ENCODE results near the gene SORCS3. TPM values are rescaled to one million over a fixed set of nuclear protein-coding genes. Genes with fewer than 3 reads are reported as not detected.

Gene SORCS3
- total RNA-seq, 2 experiments from 2014 or later = 1.7 to 2.1 TPM

DNA sequence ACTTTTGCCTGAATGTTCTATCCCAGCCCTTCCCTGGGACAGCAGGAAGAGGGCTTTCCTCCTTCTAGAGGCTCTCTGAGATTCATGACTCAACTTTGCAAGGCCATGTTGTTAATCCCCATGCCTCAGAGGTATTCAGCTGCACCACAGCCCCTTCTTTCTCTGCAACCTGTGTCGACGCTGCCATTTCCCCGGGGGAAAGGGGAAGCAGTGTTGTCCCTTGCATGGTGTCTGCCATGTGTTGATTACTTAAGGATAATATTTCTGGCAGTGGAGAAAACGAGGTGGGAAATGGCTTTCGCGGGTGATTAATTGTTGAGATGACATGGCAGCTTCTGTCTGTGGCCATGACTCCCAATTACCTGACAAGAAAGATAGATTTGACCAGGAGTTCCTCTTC is 133.1 kb downstream of the SORCS3 start:
- Histone ChIP-seq H3K27ac (ENCODE audit: low read depth in 1 of 2, low read length in 2 of 2) (no peak overlapping the region), H3K4me1 (ENCODE audit: insufficient read depth, low read length) (no peaks in the 10 kb centered on the region), H3K36me3 (ENCODE audit: insufficient read depth, low read length) (no peaks in the 10 kb centered on the region), H3K4me3 (ENCODE audit: low read length) (no peak overlapping the region), H3K9me3 (ENCODE audit: control insufficient read depth in 1 of 2, insufficient read depth in 1 of 2, low read length in 2 of 2) (no peaks in the 10 kb centered on the region), H3K27me3 (ENCODE audit: control insufficient read depth in 1 of 2, insufficient read depth in 2 of 2, low read length in 2 of 2) (peaks cover 0 to 3% of the 10 kb centered on the region in 2 experiments)
- ChIA-PET POLR2A (no interaction called here), CTCF (no interaction called here)
- intact Hi-C loops (cut with DNase I, micrococcal nuclease) = no loop called here
- H3K36me3 Mint-ChIP-seq (ENCODE audit: low read depth) = no peaks in the 10 kb centered on the region
- H3K4me1 Mint-ChIP-seq (ENCODE audit: low read depth) = no peaks in the 10 kb centered on the region
- H3K27ac Mint-ChIP-seq = no peak overlapping the region
- no peak overlapping the region for H3K4me3 Mint-ChIP-seq
- TF ChIP-seq, protein P1, sequence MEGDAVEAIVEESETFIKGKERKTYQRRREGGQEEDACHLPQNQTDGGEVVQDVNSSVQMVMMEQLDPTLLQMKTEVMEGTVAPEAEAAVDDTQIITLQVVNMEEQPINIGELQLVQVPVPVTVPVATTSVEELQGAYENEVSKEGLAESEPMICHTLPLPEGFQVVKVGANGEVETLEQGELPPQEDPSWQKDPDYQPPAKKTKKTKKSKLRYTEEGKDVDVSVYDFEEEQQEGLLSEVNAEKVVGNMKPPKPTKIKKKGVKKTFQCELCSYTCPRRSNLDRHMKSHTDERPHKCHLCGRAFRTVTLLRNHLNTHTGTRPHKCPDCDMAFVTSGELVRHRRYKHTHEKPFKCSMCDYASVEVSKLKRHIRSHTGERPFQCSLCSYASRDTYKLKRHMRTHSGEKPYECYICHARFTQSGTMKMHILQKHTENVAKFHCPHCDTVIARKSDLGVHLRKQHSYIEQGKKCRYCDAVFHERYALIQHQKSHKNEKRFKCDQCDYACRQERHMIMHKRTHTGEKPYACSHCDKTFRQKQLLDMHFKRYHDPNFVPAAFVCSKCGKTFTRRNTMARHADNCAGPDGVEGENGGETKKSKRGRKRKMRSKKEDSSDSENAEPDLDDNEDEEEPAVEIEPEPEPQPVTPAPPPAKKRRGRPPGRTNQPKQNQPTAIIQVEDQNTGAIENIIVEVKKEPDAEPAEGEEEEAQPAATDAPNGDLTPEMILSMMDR (IDR thresholded peaks at IDR 0.05) = no peak
- DNase-seq (no peak), ATAC-seq (ENCODE audit: poor library complexity) (no peak)
- H3K27me3 Mint-ChIP-seq = peaks cover 21% of the 10 kb centered on the region
- no peaks in the 10 kb centered on the region for H3K9me3 Mint-ChIP-seq

DNA sequence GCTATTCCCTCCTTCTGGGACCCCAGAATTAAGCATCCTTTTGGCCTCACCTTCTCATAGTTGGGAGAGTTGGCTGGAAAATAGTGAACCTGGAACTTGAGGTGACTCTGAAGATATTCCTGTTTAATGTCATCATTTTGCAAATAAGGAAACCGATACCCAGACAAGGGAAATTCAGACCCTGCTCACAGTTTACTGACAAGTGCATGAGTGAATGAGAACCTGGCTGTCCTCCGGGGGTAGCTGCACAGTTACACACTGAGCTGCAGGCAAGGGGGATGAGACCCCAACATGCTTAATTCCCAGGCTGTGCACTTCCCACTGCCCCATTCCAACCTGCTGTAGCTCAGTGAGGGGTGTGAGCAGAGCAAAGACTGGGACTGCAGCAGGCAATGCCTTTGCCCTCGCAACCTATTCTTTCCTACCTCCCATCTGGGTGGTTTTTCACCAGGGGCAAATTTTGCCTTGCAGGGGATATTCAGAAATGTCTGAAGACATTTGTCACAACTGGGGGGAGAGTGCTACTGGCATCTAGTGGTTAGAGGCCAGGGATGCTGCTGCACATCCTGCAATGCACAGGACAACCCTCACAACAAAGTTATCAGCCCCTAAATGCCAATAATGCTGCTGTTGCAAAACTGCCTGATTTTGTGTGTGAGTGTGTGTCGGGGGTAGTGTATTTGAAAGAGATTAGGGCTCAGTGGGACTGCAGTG is 136.2 kb downstream of the SORCS3 start:
- Mint-ChIP-seq H3K27me3 (peaks cover 26% of the 10 kb centered on the region), H3K27ac (no peak overlapping the region), H3K9me3 (no peaks in the 10 kb centered on the region), H3K4me3 (no peak overlapping the region), H3K4me1 (ENCODE audit: low read depth) (no peaks in the 10 kb centered on the region), H3K36me3 (ENCODE audit: low read depth) (no peaks in the 10 kb centered on the region)
- H3K4me1 ChIP-seq (ENCODE audit: insufficient read depth, low read length) = no peaks in the 10 kb centered on the region
- no peak overlapping the region for H3K27ac ChIP-seq (ENCODE audit: low read depth in 1 of 2, low read length in 2 of 2)
- intact Hi-C loops (cut with DNase I, micrococcal nuclease) = no loop called here
- H3K9me3 ChIP-seq (ENCODE audit: control insufficient read depth in 1 of 2, insufficient read depth in 1 of 2, low read length in 2 of 2) = no peaks in the 10 kb centered on the region
- ATAC-seq (ENCODE audit: poor library complexity) (no peak), DNase-seq (no peak)
- no peak overlapping the region for H3K4me3 ChIP-seq (ENCODE audit: low read length)
- no peaks in the 10 kb centered on the region for H3K36me3 ChIP-seq (ENCODE audit: insufficient read depth, low read length)
- ChIA-PET CTCF (no interaction called here), POLR2A (no interaction called here)
- TF ChIP-seq, protein P1 (IDR thresholded peaks at IDR 0.05) = no peak
- peaks cover 0 to 3% of the 10 kb centered on the region in 2 experiments for H3K27me3 ChIP-seq (ENCODE audit: control insufficient read depth in 1 of 2, insufficient read depth in 2 of 2, low read length in 2 of 2)

DNA sequence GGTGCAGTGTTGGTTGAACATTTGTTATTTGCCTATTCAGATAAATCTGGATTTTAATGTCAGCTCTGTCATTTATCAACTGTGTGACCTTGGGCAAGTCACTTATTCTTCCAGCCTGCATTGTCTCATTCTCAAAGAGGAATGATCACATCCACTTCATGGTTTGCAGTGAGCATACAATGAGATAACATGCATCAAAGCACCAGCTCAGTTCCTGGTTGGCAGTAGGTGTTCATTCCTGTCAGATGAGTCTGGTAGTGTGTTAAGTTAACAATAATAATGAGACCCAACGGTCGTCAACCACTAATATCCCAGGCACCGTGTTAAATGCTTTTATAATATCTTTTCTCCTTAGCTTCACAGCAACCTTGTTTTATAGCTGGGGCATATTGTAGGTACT is 137.3 kb downstream of the SORCS3 start:
- ChIA-PET CTCF (no interaction called here), POLR2A (no interaction called here)
- Mint-ChIP-seq H3K9me3 (no peaks in the 10 kb centered on the region), H3K27ac (no peak overlapping the region), H3K36me3 (ENCODE audit: low read depth) (no peaks in the 10 kb centered on the region), H3K4me3 (no peak overlapping the region), H3K27me3 (peaks cover 28% of the 10 kb centered on the region), H3K4me1 (ENCODE audit: low read depth) (no peaks in the 10 kb centered on the region)
- peaks cover 0 to 3% of the 10 kb centered on the region in 2 experiments for H3K27me3 ChIP-seq (ENCODE audit: control insufficient read depth in 1 of 2, insufficient read depth in 2 of 2, low read length in 2 of 2)
- H3K27ac ChIP-seq (ENCODE audit: low read depth in 1 of 2, low read length in 2 of 2) = no peak overlapping the region
- ATAC-seq (ENCODE audit: poor library complexity) (no peak), DNase-seq (no peak)
- no peaks in the 10 kb centered on the region for H3K4me1 ChIP-seq (ENCODE audit: insufficient read depth, low read length)
- TF ChIP-seq, protein P1 (IDR thresholded peaks at IDR 0.05) = no peak
- intact Hi-C loops (cut with DNase I, micrococcal nuclease) = no loop called here
- H3K36me3 ChIP-seq (ENCODE audit: insufficient read depth, low read length) = no peaks in the 10 kb centered on the region
- H3K9me3 ChIP-seq (ENCODE audit: control insufficient read depth in 1 of 2, insufficient read depth in 1 of 2, low read length in 2 of 2) = no peaks in the 10 kb centered on the region
- no peak overlapping the region for H3K4me3 ChIP-seq (ENCODE audit: low read length)
